Progenitor cell of endocrine pancreas (in vitro differentiated cells): ENCODE data around the gene OGG1. TPM values are rescaled to one million over a fixed set of nuclear protein-coding genes. Genes with fewer than 3 reads are reported as not detected.

Experiments used
- DNase-seq: peaks from one replicate; pipeline ENCODE4 v3.0.0; 2021; ENCODE audit warnings: low spot score; ENCODE audit not compliant: unreplicated experiment
- H3K27ac Mint-ChIP-seq: 2 replicates; pipeline ENCODE4 v1.8.0; 2021; ENCODE audit warnings: mild to moderate bottlenecking, moderate library complexity, mixed read lengths
- H3K27me3 Mint-ChIP-seq: 2 replicates; pipeline ENCODE4 v1.8.0; 2021; ENCODE audit warnings: mixed read lengths
- H3K36me3 Mint-ChIP-seq: 2 replicates; pipeline ENCODE4 v1.8.0; 2022; ENCODE audit warnings: mixed read lengths; ENCODE audit not compliant: insufficient read depth
- H3K4me1 Mint-ChIP-seq: 2 replicates; pipeline ENCODE4 v1.8.0; 2021; ENCODE audit warnings: low read depth, mixed read lengths
- H3K4me3 Mint-ChIP-seq: 2 replicates; pipeline ENCODE4 v1.8.0; 2021; ENCODE audit warnings: low read depth, mild to moderate bottlenecking, moderate library complexity, mixed read lengths
- H3K9me3 Mint-ChIP-seq: 2 replicates; pipeline ENCODE4 v1.8.0; 2021; ENCODE audit warnings: low read depth, mixed read lengths
- CTCF ChIP-seq: fragments of 200-600 bp; sonication (generic); IDR thresholded peaks from one replicate; pipeline ENCODE4 v1.5.0; 2021; ENCODE audit warnings: antibody characterized with exemption, mild to moderate bottlenecking; ENCODE audit not compliant: unreplicated experiment
- total RNA-seq: library from RNA; stranded (reverse); gene quantifications from 2 replicates; pipeline ENCODE4 v1.2.1, GENCODE V29; 2021

OGG1 gene
- total RNA-seq, 1 donor from 2014 or later: 47.7 TPM

GRCh38 chr3:9746330-9746729, 3.4 kb upstream of the OGG1 start:
- TF ChIP-seq CTCF: no peak
- H3K36me3 Mint-ChIP-seq: peaks cover 11% of the 10 kb centered on the region
- no peaks in the 10 kb centered on the region for H3K9me3 Mint-ChIP-seq
- no peak for DNase-seq
- no peak overlapping the region for H3K27ac Mint-ChIP-seq
- peaks cover 15% of the 10 kb centered on the region for H3K4me1 Mint-ChIP-seq
- H3K4me3 Mint-ChIP-seq: no peak overlapping the region
- no peaks in the 10 kb centered on the region for H3K27me3 Mint-ChIP-seq

GRCh38 chr3:9747267-9747666, 2.5 kb upstream of the OGG1 start:
- H3K4me1 Mint-ChIP-seq: peaks cover 15% of the 10 kb centered on the region
- peaks cover 14% of the 10 kb centered on the region for H3K36me3 Mint-ChIP-seq
- no peak overlapping the region for H3K27ac Mint-ChIP-seq
- H3K9me3 Mint-ChIP-seq: no peaks in the 10 kb centered on the region
- no peak for TF ChIP-seq CTCF
- no peaks in the 10 kb centered on the region for H3K27me3 Mint-ChIP-seq
- H3K4me3 Mint-ChIP-seq: no peak overlapping the region
- no peak for DNase-seq

- peaks cover 14% of the 10 kb centered on the region for H3K36me3 Mint-ChIP-seq
- no peak for TF ChIP-seq CTCF
- H3K4me1 Mint-ChIP-seq: peaks cover 15% of the 10 kb centered on the region
- no peak for DNase-seq
- H3K27me3 Mint-ChIP-seq: no peaks in the 10 kb centered on the region
- H3K27ac Mint-ChIP-seq: no peak overlapping the region
- no peak overlapping the region for H3K4me3 Mint-ChIP-seq
- H3K9me3 Mint-ChIP-seq: no peaks in the 10 kb centered on the region
Measured at GRCh38 chr3:9748031-9748430, 1.7 kb upstream of the OGG1 start.

GRCh38 chr3:9749296-9749644, 482 bp upstream of the OGG1 start:
- no peak for DNase-seq
- Mint-ChIP-seq H3K9me3 (no peaks in the 10 kb centered on the region), H3K27ac (peak overlapping the region; percentile 98), H3K27me3 (no peaks in the 10 kb centered on the region), H3K36me3 (peaks cover 13% of the 10 kb centered on the region), H3K4me1 (peaks cover 15% of the 10 kb centered on the region), H3K4me3 (peak overlapping the region; percentile 96)
- TF ChIP-seq CTCF: no peak

- Mint-ChIP-seq H3K27me3 (no peaks in the 10 kb centered on the region), H3K4me3 (peak overlapping the region; percentile 96), H3K9me3 (no peaks in the 10 kb centered on the region), H3K36me3 (peaks cover 12% of the 10 kb centered on the region), H3K4me1 (peaks cover 15% of the 10 kb centered on the region), H3K27ac (peak overlapping the region; percentile 98)
- TF ChIP-seq CTCF: no peak
- no peak for DNase-seq
Measured at GRCh38 chr3:9750556-9751411, 1.0 kb downstream of the OGG1 start.
